HG02840 (cell line): ENCODE measurements around the gene C9orf152.
"Not testable (repeated sequence)": the region's sequence is repeated elsewhere in the genome, so short reads cannot be mapped to it uniquely, and the experiment has no call there.

Experiments used
- ATAC-seq: cut with Tn5 transposase; IDR thresholded peaks from one replicate; pipeline ENCODE4 v1.9.1; 2021; ENCODE audit warnings: mild to moderate bottlenecking, moderate library complexity, moderate number of reproducible peaks; ENCODE audit not compliant: unreplicated experiment, low FRiP score

The C9orf152 gene, protein sequence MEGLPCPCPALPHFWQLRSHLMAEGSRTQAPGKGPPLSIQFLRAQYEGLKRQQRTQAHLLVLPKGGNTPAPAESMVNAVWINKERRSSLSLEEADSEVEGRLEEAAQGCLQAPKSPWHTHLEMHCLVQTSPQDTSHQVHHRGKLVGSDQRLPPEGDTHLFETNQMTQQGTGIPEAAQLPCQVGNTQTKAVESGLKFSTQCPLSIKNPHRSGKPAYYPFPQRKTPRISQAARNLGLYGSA

DNA sequence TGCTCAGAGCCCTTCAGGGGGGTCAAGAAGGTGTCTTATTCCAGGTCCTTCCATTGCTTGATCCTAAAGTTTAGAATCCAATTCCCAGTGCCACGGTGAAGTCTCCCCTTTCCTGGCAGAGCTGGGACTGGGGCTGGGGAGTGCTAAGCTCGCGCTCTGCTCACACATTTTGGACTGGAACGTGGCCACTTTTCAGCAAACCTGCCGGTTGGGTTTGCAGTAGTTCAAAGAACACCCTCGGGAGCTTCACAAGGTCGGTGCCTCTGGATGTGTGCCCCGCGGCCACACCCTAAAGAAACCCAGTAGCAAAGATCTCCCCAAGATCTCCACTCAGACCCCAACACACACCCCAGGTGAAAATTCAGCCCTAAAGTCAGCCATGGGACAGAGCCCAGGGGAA is at the start of gene C9orf152:
TSS of gene C9orf152 (minus strand) at position 129 of the 400 bp plus-strand sequence. CDS start 580 bp downstream, outside the sequence.
- no peak for ATAC-seq

DNA sequence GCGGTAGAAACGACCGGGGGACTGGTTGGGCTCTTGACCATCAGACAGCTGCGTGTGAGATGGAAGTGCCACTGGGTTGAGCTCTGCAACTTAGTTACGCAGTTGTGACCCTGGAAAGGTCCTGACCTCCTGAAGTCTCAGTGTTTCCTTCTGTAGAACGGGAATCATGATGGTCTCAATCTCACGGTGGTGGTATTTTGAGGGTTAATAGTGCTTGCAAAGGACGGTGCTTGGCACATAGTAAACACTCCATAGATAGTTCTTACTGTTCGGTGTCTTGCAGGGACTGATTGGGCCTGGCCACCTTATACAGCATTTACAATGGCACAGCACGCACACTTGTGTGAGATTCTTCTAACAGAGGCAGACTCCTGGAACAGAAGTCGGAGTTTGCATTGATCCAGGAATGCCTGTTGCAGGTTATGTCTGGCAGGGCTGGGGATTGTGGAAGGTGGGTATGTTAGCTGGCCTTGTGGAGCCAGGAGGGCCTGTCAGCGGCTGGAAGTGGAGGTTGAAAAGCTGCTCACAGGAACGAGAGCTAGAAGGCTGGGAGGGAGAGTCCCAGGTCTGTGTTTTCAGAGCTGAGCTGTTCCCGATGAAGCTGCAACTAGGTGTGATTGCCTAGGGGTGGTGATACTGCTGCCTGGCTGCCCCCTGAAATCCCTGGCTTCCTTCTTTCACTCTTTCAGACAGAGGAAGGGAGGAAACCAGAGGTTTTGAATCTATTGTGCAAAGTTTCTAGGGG is 49.3 kb upstream of the C9orf152 start:
- no peak for ATAC-seq

DNA sequence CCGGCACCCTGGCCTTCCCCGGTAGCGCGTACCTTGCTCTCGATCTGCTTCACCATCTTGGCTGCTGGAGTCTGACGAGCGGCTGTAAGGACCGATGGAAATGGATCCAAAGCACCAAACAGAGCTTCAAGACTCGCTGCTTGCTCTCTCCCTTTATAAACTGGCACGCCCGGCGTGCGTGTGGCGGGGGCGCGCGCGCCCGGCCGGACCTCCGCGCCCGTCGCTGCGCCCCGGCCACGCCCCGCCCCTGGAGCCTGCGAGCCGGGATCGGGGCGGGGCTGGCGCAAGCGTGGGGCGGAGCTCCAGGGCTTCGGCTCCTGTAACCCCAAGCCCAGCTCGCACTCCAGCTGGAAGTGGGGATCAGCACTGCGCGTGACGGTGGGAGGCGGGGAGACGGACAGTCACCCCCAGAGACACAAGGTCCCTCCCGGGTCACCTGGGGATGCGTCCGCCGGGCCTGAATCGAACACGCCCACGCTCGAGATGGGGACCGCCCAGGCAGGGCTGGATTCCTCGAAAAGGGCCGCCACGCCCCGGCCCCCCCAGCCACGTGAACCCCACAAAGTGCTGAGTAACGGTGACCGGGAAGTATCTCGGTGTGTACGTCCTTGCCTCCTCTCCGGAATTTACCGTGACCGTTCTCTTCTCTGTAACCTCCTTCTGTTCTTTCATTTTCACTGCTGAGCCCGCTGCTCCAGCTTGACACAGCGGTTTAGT is 48.6 kb upstream of the C9orf152 start, which contains the start of gene TXN:
TSS of gene TXN (minus strand) at position 128 of the 717 bp plus-strand sequence. CDS start at position 56, 72 bp downstream.
- peak; percentile 61 for ATAC-seq

DNA sequence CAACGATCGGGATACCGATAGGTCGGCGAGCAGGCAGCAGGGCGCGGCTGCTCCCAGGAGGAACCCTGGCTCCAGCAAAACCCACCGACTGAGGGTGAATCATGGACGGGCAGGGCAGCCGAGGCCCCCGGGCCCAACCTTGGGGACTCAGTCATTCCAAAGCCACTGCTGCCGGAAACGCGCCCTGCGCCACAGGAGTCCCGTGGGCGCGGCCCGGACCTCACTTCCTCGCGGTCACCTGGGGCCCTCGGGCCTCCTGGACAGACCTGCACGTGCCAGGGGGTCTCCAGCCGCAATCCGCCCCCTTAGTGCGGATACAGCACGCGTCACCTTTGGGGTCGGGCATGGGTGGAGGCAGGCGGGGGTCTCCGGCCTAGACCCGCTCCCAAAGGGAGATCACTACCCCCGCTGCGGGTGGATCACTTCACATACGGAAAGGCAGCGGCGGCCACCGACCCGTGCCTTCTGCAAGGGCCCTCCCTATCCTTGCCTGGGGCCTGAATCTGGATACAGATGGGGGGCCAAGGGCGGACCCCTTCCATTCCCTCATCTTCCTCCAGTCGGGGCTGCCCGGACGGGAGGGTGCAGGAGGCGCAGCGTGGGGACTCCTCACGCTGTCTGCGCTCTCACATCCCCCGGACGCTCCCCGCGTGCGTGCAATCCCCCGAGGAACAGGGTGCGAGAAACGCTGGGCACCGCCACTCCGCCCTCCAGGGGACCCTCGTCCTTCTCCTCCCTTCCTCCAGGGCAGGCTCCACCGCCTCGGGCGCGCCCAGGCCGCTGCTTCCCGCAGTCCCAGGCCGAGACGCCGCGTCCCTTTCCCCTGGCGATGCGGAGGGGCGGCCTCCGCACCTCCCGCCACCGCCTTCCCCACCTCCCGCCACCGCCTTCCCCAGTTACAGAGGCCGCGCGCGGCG is 47.8 kb upstream of the C9orf152 start:
- ATAC-seq = peak; percentile 23

DNA sequence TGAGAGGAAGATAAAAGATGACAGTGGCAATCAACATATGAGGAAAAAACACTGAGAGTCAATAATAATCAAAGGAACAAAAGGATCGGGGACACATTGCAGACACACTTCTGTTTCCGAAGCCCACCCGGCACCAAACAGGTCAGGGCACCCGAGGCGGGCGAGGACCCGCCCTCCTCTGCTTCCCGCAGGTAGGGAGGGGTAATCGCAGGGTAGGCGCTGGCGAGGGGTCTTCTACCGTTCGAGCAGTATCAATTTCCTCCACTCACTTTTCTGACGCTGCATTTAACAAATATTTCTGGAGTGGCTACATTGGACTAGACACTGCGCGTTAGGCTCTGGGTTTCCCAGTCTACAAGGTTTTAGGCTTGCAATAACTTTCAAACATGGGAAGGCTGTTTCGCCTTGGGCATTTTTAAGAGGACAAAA is 47.1 kb upstream of the C9orf152 start:
- ATAC-seq = no peak

DNA sequence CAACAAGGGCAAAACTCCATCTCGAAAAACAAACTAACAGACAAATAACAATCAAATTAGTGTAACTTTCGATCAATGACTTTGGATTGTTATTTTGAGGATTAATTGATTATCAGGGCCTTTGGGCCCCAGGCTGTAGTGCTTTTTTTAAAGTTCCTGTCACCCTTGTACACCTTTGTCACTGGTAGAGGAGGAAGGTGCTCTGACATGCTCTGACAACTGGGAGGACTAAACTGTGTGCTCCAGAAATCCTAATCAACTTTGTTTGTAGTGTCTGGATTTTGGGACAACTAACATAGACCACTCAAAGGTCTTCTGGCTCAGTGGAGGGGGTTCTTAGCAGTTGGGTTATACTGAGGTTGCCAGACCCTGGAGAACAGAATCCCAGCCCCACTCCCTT is 46.5 kb upstream of the C9orf152 start:
- ATAC-seq = no peak

DNA sequence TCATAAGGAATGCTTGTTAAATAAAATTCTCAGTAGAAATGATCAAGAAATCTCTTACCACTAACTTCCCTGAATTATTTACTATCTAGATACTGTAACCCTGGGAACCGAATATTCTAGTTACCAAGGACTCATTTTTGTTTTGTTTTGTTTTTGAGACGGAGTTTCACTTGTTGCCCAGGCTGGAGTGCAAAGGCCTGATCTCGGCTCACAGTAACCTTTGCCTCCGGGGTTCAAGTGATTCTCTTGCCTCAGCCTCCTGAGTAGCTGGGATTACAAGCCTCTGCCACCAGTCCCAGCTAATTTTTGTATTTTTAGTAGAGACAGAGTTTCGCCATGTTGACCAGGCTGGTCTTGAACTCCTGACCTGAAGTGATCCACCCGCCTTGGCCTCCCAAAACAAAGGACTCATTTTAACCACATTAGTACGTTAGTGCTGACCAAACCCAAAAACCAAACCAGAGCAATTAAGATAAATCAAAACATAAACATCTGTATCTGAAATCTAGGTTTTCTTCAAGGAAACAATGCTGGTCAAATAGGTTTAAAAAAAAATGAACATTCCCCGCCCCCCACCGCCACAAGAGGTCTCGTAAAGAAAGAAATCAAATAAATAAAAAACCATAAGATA is 44.7 kb upstream of the C9orf152 start:
- no peak for ATAC-seq

DNA sequence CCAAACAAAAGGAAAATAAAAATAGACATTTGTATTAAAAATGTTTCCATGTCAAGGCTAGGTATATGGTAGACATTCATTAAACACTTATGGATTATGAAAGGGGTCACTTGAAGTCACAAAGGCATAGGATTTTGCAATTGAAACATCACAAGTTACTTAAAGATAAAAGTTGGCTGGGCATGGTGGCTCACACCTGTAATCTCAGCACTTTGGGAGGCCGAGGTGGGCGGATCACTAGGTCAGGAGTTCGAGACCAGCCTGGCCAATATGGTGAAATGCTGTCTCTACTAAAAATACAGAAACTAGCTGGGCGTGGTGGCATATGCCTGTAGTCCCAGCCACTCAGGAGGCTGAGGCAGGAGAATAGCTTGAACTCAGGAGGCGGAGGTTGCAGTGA is 43.8 kb upstream of the C9orf152 start:
- not testable (repeated sequence) for ATAC-seq

DNA sequence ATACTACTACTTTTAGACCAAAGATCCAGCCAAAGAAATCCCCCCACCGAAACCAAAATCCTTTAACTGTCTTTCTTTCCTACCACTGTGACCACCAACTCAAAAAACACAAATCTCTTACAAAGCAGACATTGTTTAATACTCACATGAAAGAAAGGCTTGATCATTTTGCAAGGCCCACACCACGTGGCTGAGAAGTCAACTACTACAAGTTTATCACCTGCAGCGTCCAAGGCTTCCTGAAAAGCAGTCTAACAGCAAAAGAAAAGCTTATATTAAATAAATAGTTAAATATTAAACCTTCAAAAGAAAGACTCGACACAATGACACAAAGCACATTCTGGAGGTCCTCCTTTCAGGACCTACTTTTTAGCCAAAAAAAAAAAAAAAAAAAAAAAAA is 43.3 kb upstream of the C9orf152 start:
- ATAC-seq = no peak

DNA sequence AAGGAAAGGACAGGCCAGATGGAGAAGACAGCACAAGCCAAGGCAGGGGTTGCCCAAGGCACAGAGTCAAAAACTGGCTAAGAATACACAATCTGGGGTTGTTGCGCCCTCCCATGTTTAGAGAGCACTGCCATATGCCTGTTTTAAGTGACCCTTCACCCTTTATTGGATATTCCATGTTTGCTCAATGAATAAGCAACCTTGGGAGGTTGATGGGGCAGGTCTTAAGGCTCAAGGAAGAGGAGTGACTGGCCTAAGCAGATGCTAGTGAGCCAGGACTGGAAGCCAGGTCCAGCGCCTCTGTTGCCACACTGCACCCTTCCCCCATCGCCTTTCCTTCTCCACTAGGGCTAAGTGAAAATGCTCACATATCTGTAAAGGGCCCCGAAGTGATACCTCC is 41.6 kb upstream of the C9orf152 start:
- ATAC-seq = no peak

DNA sequence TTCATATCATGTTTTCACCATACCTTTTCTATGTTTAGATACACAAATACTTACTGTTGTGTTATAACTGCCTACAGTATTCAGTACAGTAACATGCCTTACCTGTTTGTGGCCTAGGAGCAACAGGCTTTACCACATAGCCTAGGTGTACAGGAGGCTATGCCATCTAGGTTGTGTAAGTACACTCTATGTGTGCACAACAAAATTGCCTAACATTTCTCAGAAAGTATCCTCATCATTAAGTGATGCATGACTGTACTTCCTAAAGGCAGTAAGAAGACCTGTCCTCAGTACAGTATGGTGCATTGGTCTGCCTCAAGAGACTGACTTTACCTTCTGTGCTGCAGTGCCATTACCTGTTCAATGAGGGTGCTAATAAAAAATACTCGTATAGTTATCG is 40.4 kb upstream of the C9orf152 start:
- ATAC-seq = no peak

DNA sequence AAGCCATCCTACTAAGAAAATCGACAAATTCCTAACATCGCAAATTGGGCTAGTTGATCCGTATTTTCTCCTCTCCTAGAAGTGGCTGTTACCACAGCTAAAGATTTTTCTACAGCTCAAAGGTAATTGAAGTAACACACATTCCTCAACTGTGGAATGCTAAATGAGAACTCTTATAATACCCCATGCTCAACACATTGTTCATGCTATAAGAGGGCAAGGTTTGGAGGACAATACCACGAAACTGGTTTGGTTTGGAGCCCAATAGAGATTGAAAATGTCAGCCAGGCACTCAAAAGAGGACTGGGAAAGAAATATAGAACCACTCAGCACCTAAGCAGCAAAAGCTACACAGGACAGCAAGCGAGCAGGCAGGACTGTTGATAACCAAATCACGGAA is 38.3 kb upstream of the C9orf152 start:
- ATAC-seq = no peak

DNA sequence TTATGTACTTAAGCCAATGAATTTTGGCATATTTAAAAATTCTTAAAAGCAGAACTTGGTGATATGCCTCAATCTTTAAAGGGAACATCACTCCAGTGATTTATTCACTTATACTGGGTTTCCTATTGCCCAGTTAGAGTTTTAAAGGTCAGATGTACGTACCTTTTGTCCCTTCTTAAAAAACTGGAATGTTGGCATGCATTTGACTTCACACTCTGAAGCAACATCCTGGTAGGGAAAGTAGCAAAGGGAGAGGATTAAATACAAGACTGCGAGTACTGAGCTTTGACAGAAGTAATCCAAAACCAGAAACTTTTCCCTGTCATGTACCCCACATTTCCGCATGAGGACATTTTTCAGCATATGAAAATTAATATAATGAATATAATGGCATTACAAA is 36.7 kb upstream of the C9orf152 start:
- no peak for ATAC-seq

DNA sequence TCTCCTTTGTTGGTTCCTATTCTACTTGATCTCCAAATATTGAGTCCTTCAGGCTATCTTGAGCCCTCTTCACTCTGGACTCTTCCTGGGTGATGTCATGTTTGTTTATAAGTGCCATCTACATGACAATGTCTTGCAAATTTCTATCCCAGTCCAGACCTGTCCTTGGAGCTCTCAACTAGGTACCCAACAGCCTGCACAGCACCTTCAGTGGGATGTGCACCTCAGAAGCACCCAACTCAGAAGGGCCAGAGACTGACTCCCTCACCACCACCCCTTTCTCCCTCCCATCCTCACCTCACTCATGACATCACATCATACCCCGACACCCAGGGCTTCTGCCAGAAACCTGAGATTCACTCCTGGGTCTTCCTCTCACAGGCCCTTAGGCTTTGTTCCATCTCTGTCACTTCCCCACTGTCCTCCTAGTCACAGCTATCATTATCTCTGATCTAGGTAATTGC is 33.9 kb upstream of the C9orf152 start:
- no peak for ATAC-seq

DNA sequence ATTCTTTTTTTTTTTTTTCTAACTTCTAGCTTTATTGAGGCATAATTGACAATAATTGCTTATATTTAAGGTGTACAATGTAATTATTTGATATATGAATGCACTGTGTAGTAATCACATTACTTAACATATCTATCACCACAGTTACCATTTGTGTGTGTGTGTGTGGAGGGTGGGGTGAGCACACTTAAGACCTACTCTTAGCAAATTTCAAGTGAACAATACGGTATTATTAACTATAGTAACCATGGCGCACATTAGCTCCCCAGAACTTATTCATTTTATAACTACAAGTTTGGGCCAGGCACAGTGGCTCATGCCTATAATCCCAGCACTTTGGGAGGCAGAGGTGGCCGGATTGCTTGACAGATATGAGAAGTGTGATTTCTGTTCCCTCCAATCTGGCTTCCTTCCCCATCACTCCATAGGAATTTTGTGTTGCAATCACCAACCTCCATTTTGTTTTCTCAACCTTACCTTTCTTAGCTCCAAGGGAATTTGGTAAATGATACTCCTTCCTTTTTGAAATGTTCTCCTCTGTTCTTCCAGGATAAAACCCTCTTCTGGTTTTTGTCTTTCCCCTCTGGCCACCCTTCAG is 33.4 kb upstream of the C9orf152 start:
- ATAC-seq = no peak

DNA sequence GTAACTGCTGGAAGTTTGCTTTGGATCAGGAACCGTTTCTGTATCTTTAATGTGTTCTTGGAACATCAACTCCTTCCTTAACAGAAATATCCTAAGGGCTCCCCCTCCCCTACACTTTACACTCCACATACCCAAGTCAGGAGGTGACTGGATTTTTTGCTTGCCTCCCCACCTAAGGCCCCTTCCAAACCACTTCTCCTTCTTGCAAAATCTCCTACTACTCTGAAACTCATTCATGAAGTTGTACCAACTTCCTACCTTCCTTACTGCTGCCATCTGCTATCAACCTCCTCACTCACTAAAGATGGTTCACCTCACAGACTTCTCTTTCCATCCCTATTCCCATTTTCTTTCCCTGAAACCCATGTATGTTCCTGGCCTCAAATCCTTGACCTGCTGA is 32.2 kb upstream of the C9orf152 start:
- ATAC-seq = no peak

DNA sequence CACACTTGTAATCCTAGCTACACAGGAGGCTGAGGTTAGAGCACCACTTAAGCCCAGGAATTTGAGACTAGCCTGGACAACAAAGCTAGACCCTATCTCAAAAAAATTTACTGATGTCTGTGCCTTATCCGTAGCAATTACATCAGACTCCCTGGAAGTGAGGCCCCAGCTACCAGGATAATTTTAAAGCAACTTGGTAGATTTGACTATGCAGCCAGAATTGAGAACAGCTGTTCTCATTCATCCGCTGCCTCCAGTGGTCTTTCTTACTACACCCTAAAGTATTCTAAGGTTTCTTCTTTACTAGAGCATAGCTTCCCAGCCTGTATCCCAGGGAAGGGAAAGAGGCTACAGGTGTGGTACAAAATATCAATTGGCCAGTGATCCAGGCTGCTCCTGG is 20.4 kb upstream of the C9orf152 start:
- no peak for ATAC-seq

DNA sequence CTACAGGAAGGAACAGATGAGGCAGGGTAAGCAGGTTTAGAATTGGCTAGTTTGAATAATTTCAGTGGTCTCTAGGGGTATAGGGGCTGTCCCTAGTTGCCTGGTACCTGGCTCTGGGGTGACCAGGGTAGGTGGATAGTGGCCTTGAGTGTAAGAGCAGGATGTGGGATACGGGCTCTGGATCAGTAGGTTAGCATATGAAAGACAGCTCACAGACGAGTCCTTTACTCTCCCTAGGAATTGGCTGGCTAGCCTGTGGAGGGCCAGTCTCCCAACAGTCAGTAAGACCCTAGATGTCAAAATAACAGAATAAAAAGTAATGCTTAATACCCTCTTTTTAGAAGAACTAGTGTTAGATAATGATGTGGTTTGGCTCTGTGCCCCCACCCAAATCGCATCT is 16.6 kb upstream of the C9orf152 start:
- ATAC-seq = no peak

DNA sequence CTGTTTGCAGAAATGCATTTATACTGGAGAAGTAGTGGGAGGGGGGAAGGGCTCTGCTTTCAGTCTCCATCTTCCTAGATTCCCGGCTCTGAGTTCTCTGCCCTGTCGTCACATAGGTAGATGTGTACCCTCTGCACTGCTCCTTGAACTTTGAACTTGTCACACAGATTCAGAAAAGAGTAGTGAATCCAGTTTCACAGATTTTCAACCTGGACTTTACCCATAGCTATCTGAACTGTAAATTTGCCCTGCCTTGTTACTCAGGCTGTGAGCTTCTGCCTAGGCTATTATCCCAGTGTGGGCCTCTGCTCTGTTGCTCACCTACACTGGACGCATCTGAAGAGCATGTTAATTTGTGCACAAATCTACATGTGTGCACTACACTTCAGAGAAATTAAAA is 12.8 kb upstream of the C9orf152 start:
- ATAC-seq = no peak
